Measurements from ENCODE around the gene ADGRD2. TPM values are rescaled to one million over a fixed set of nuclear protein-coding genes. Genes with fewer than 3 reads are reported as not detected.

Gene ADGRD2
- polyA plus RNA-seq, 3 donors = not detected

- WGBS (ENCODE audit: insufficient coverage) = 100% methylated on average over 1 of the region's 3 CpGs
- H3K4me1 ChIP-seq (ENCODE audit: control insufficient read depth in 1 of 2, insufficient read depth in 2 of 2, low read length in 2 of 2) = no peaks in the 10 kb centered on the region
- peaks cover 0 to 7% of the 10 kb centered on the region in 2 donors for H3K27me3 ChIP-seq (ENCODE audit: control insufficient read depth in 2 of 2, insufficient read depth in 2 of 2, low read length in 2 of 2)
- H3K27ac Mint-ChIP-seq = no peak overlapping the region
- no peak overlapping the region for H3K4me3 Mint-ChIP-seq
- H2AFZ ChIP-seq (ENCODE audit: insufficient read depth, low read depth, low read length, poor library complexity, severe bottlenecking) = no peak overlapping the region
- peaks cover 20 to 31% (median 21%) of the 10 kb centered on the region in 3 donors for H3K27me3 Mint-ChIP-seq (ENCODE audit: low read depth in 3 of 3)
- H3K4me3 ChIP-seq (replicated peaks in 1 of 3; ENCODE audit: low read depth in 2 of 3, low read length in 3 of 3) = no peak overlapping the region
- no peaks in the 10 kb centered on the region for H3K79me2 ChIP-seq (ENCODE audit: insufficient read depth, low read length)
- no peak overlapping the region for H3K4me2 ChIP-seq (replicated peaks; ENCODE audit: extremely low read depth, low read length, poor library complexity, severe bottlenecking)
- TF ChIP-seq CTCF (IDR thresholded peaks at IDR 0.05) = no peak
- intact Hi-C loops (cut with micrococcal nuclease) = no loop called here
- H3K27ac ChIP-seq (ENCODE audit: low read depth in 1 of 2, low read length in 2 of 2) = no peak overlapping the region
- H3K4me1 Mint-ChIP-seq = no peaks in the 10 kb centered on the region
- H4K20me1 ChIP-seq (ENCODE audit: insufficient read depth, low read length) = no peaks in the 10 kb centered on the region
- H3K9ac ChIP-seq (ENCODE audit: insufficient read depth, low read length, poor library complexity, severe bottlenecking) = no peak overlapping the region
- H3K36me3 Mint-ChIP-seq = no peaks in the 10 kb centered on the region
- peaks cover 0 to 13% (median 7%) of the 10 kb centered on the region in 7 donors for H3K9me3 Mint-ChIP-seq
- no peaks in the 10 kb centered on the region for H3K36me3 ChIP-seq (replicated peaks in 1 of 2; ENCODE audit: control insufficient read depth in 1 of 2, insufficient read depth in 2 of 2, low read length in 2 of 2)
- H3K9me3 ChIP-seq (replicated peaks in 1 of 2; ENCODE audit: control insufficient read depth in 1 of 2, insufficient read depth in 1 of 2, low read length in 2 of 2) = no peaks in the 10 kb centered on the region
- DNase-seq = no peak
These were observed 6.1 kb upstream of the ADGRD2 start for GRCh38 chr9:124444166-124444565.

- Mint-ChIP-seq H3K4me1 (peaks cover 7% of the 10 kb centered on the region), H3K36me3 (no peaks in the 10 kb centered on the region), H3K4me3 (no peak overlapping the region), H3K9me3 (peaks cover 0 to 11% (median 5%) of the 10 kb centered on the region in 7 donors), H3K27ac (no peak overlapping the region), H3K27me3 (ENCODE audit: low read depth in 3 of 3) (peaks cover 31 to 39% (median 39%) of the 10 kb centered on the region in 3 donors)
- no peak overlapping the region for H3K4me3 ChIP-seq (replicated peaks in 1 of 3; ENCODE audit: low read depth in 2 of 3, low read length in 3 of 3)
- no peak for TF ChIP-seq CTCF (IDR thresholded peaks at IDR 0.05)
- H4K20me1 ChIP-seq (ENCODE audit: insufficient read depth, low read length) = no peaks in the 10 kb centered on the region
- H3K4me2 ChIP-seq (replicated peaks; ENCODE audit: extremely low read depth, low read length, poor library complexity, severe bottlenecking) = no peak overlapping the region
- H3K27me3 ChIP-seq (ENCODE audit: control insufficient read depth in 2 of 2, insufficient read depth in 2 of 2, low read length in 2 of 2) = peaks cover 18 to 33% of the 10 kb centered on the region in 2 donors
- peaks cover 0 to 6% of the 10 kb centered on the region in 2 donors for H3K9me3 ChIP-seq (replicated peaks in 1 of 2; ENCODE audit: control insufficient read depth in 1 of 2, insufficient read depth in 1 of 2, low read length in 2 of 2)
- no peak overlapping the region for H3K27ac ChIP-seq (ENCODE audit: low read depth in 1 of 2, low read length in 2 of 2)
- DNase-seq = no peak
- no peak overlapping the region for H2AFZ ChIP-seq (ENCODE audit: insufficient read depth, low read depth, low read length, poor library complexity, severe bottlenecking)
- no peak overlapping the region for H3K9ac ChIP-seq (ENCODE audit: insufficient read depth, low read length, poor library complexity, severe bottlenecking)
- WGBS (ENCODE audit: insufficient coverage) = 72% methylated on average over 2 of the region's 4 CpGs
- no peaks in the 10 kb centered on the region for H3K79me2 ChIP-seq (ENCODE audit: insufficient read depth, low read length)
- no peaks in the 10 kb centered on the region for H3K36me3 ChIP-seq (replicated peaks in 1 of 2; ENCODE audit: control insufficient read depth in 1 of 2, insufficient read depth in 2 of 2, low read length in 2 of 2)
- intact Hi-C loops (cut with micrococcal nuclease) = no loop called here
- H3K4me1 ChIP-seq (ENCODE audit: control insufficient read depth in 1 of 2, insufficient read depth in 2 of 2, low read length in 2 of 2) = no peaks in the 10 kb centered on the region
These were observed 3.0 kb upstream of the ADGRD2 start for GRCh38 chr9:124447297-124447661.

All from CD14-positive monocyte (primary cell).